ENCODE measurements around the gene TXNRD2.

The TXNRD2 gene

GRCh38 chr22:19859861-19860510 lies 81.6 kb downstream of the TXNRD2 start:
- Mint-ChIP-seq H3K4me1 (peaks cover 7% of the 10 kb centered on the region), H3K4me3 (no peak overlapping the region), H3K36me3 (ENCODE audit: insufficient read depth) (peaks cover 5% of the 10 kb centered on the region), H3K9me3 (no peaks in the 10 kb centered on the region), H3K27ac (ENCODE audit: low read depth) (peak overlapping the region; percentile 32), H3K27me3 (no peaks in the 10 kb centered on the region)
- DNase-seq (ENCODE audit: low spot score in 2 of 2), result no peak
- no peak for ATAC-seq (replicated peaks; ENCODE audit: extremely low read depth, poor library complexity, severe bottlenecking)

GRCh38 chr22:19857382-19857781 lies 84.2 kb downstream of the TXNRD2 start:
- H3K36me3 Mint-ChIP-seq (ENCODE audit: insufficient read depth), result peaks cover 12% of the 10 kb centered on the region
- no peak overlapping the region for H3K4me3 Mint-ChIP-seq
- DNase-seq (ENCODE audit: low spot score in 2 of 2), result no peak
- H3K9me3 Mint-ChIP-seq, result no peaks in the 10 kb centered on the region
- no peaks in the 10 kb centered on the region for H3K27me3 Mint-ChIP-seq
- peak overlapping the region; percentile 5 for H3K27ac Mint-ChIP-seq (ENCODE audit: low read depth)
- peaks cover 26% of the 10 kb centered on the region for H3K4me1 Mint-ChIP-seq
- ATAC-seq (replicated peaks; ENCODE audit: extremely low read depth, poor library complexity, severe bottlenecking), result no peak

GRCh38 chr22:19855504-19856409 lies 85.9 kb downstream of the TXNRD2 start:
- Mint-ChIP-seq H3K27ac (ENCODE audit: low read depth) (peak overlapping the region; percentile 89), H3K36me3 (ENCODE audit: insufficient read depth) (peaks cover 14% of the 10 kb centered on the region), H3K4me1 (peaks cover 33% of the 10 kb centered on the region), H3K9me3 (no peaks in the 10 kb centered on the region), H3K4me3 (peak overlapping the region; percentile 83), H3K27me3 (no peaks in the 10 kb centered on the region)
- peak; percentile 29 for ATAC-seq (replicated peaks; ENCODE audit: extremely low read depth, poor library complexity, severe bottlenecking)
- no peak for DNase-seq (ENCODE audit: low spot score in 2 of 2)

GRCh38 chr22:19854778-19855503 lies 86.7 kb downstream of the TXNRD2 start, which contains the start of the genes GNB1L and RTL10:
Gene GNB1L, minus strand, starts transcription at chr22:19854874. Its CDS starts 33,519 bp downstream, at chr22:19821355.
Gene RTL10, minus strand, starts transcription at chr22:19854874. Its CDS starts 2,613 bp downstream, at chr22:19852261.
- H3K4me1 Mint-ChIP-seq, result peaks cover 41% of the 10 kb centered on the region
- peak; percentile 91 for ATAC-seq (replicated peaks; ENCODE audit: extremely low read depth, poor library complexity, severe bottlenecking)
- DNase-seq (ENCODE audit: low spot score in 2 of 2), result peak; percentile 89 to 91

GRCh38 chr22:19853879-19854777 lies 87.5 kb downstream of the TXNRD2 start:
- Mint-ChIP-seq H3K27me3 (no peaks in the 10 kb centered on the region), H3K4me3 (peak overlapping the region; percentile 83), H3K36me3 (ENCODE audit: insufficient read depth) (peaks cover 14% of the 10 kb centered on the region), H3K4me1 (peaks cover 42% of the 10 kb centered on the region), H3K27ac (ENCODE audit: low read depth) (peak overlapping the region; percentile 89), H3K9me3 (no peaks in the 10 kb centered on the region)
- DNase-seq (ENCODE audit: low spot score in 2 of 2), result no peak
- ATAC-seq (replicated peaks; ENCODE audit: extremely low read depth, poor library complexity, severe bottlenecking), result peak; percentile 30

More at GRCh38 chr22:19854778-19855503, 86.7 kb downstream of the TXNRD2 start, which contains the start of the genes GNB1L and RTL10:
- Mint-ChIP-seq H3K4me3 (peak within 1 kb of the TSS; percentile 83), H3K9me3 (no peaks in the 10 kb centered on the region), H3K27ac (ENCODE audit: low read depth) (peak within 1 kb of the TSS; percentile 89), H3K36me3 (ENCODE audit: insufficient read depth) (peaks cover 14% of the 10 kb centered on the region), H3K27me3 (no peaks in the 10 kb centered on the region)

GRCh38 chr22:19853058-19853878 lies 88.3 kb downstream of the TXNRD2 start:
- H3K27me3 Mint-ChIP-seq, result no peaks in the 10 kb centered on the region
- H3K36me3 Mint-ChIP-seq (ENCODE audit: insufficient read depth), result peaks cover 14% of the 10 kb centered on the region
- ATAC-seq (replicated peaks; ENCODE audit: extremely low read depth, poor library complexity, severe bottlenecking) (no peak), DNase-seq (ENCODE audit: low spot score in 2 of 2) (no peak)
- peak overlapping the region; percentile 83 for H3K4me3 Mint-ChIP-seq
- peak overlapping the region; percentile 89 for H3K27ac Mint-ChIP-seq (ENCODE audit: low read depth)
- H3K4me1 Mint-ChIP-seq, result peaks cover 42% of the 10 kb centered on the region
- H3K9me3 Mint-ChIP-seq, result no peaks in the 10 kb centered on the region

GRCh38 chr22:19852177-19852781 lies 89.3 kb downstream of the TXNRD2 start:
- no peak for DNase-seq (ENCODE audit: low spot score in 2 of 2)
- Mint-ChIP-seq H3K36me3 (ENCODE audit: insufficient read depth) (peaks cover 16% of the 10 kb centered on the region), H3K4me3 (peak overlapping the region; percentile 83), H3K4me1 (peaks cover 42% of the 10 kb centered on the region), H3K9me3 (no peaks in the 10 kb centered on the region), H3K27ac (ENCODE audit: low read depth) (no peak overlapping the region), H3K27me3 (no peaks in the 10 kb centered on the region)
- no peak for ATAC-seq (replicated peaks; ENCODE audit: extremely low read depth, poor library complexity, severe bottlenecking)

- H3K27me3 Mint-ChIP-seq, result no peaks in the 10 kb centered on the region
- peaks cover 42% of the 10 kb centered on the region for H3K4me1 Mint-ChIP-seq
- H3K27ac Mint-ChIP-seq (ENCODE audit: low read depth), result no peak overlapping the region
- no peaks in the 10 kb centered on the region for H3K9me3 Mint-ChIP-seq
- DNase-seq (ENCODE audit: low spot score in 2 of 2), result no peak
- H3K36me3 Mint-ChIP-seq (ENCODE audit: insufficient read depth), result peaks cover 16% of the 10 kb centered on the region
- no peak for ATAC-seq (replicated peaks; ENCODE audit: extremely low read depth, poor library complexity, severe bottlenecking)
- peak overlapping the region; percentile 83 for H3K4me3 Mint-ChIP-seq
Measured at GRCh38 chr22:19851291-19852176, 90.1 kb downstream of the TXNRD2 start.

GRCh38 chr22:19850763-19851109 lies 90.9 kb downstream of the TXNRD2 start:
- DNase-seq (ENCODE audit: low spot score in 2 of 2) (no peak), ATAC-seq (replicated peaks; ENCODE audit: extremely low read depth, poor library complexity, severe bottlenecking) (no peak)
- H3K4me1 Mint-ChIP-seq, result peaks cover 43% of the 10 kb centered on the region
- H3K9me3 Mint-ChIP-seq, result no peaks in the 10 kb centered on the region
- no peak overlapping the region for H3K4me3 Mint-ChIP-seq
- peaks cover 16% of the 10 kb centered on the region for H3K36me3 Mint-ChIP-seq (ENCODE audit: insufficient read depth)
- no peak overlapping the region for H3K27ac Mint-ChIP-seq (ENCODE audit: low read depth)
- H3K27me3 Mint-ChIP-seq, result no peaks in the 10 kb centered on the region

Data from central memory CD8-positive, alpha-beta T cell (primary cell).